SK-N-MC (cell line): ENCODE measurements around the gene POC1A.

Source experiments
- DNase-seq: peaks from one replicate; pipeline ENCODE4 v3.0.0-alpha.2; 2011; ENCODE audit warnings: low read depth, low spot score
- H3K27ac ChIP-seq: fragments of 200-600 bp; sonication (generic); 2 replicates; pipeline ENCODE4 v1.5.1; 2016; ENCODE audit warnings: mixed run types
- H3K36me3 ChIP-seq: fragments of 200-600 bp; sonication (generic); 2 replicates; pipeline ENCODE4 v1.6.1; 2017; ENCODE audit warnings: antibody characterized with exemption, low read length, mixed read lengths; ENCODE audit not compliant: insufficient read depth
- H3K4me3 ChIP-seq: fragments of 200-600 bp; sonication (generic); 2 replicates; pipeline ENCODE4 v1.5.1; 2016
- H3K9ac ChIP-seq: fragments of 200-600 bp; sonication (generic); 2 replicates; pipeline ENCODE4 v1.8.0; 2017; ENCODE audit warnings: mixed run types, mixed read lengths; ENCODE audit not compliant: insufficient read length
- H3K9me3 ChIP-seq: fragments of 200-600 bp; sonication (generic); 2 replicates; pipeline ENCODE4 v1.6.1; 2017; ENCODE audit warnings: low read depth, mild to moderate bottlenecking, antibody characterized with exemption, low read length, moderate library complexity, mixed read lengths
- EZH2 ChIP-seq: fragments of 200-600 bp; sonication (generic); IDR thresholded peaks from one replicate; pipeline ENCODE4 v1.6.1; 2017; ENCODE audit warnings: antibody characterized with exemption
- FOXP2 ChIP-seq: optimal IDR thresholded peaks from 2 replicates; pipeline ENCODE3; 2011; ENCODE audit warnings: mild to moderate bottlenecking, moderate library complexity; ENCODE audit not compliant: insufficient read depth; ENCODE audit errors: extremely low read length, control extremely low read depth
- POLR2AphosphoS5 ChIP-seq: IDR thresholded peaks from 2 replicates; pipeline ENCODE4 v1.6.1; 2012; ENCODE audit warnings: mild to moderate bottlenecking, low read depth, low read length, borderline replicate concordance

The POC1A gene

GRCh38 chr3:52089691-52090090 lies 64.5 kb downstream of the POC1A start:
- H3K9me3 ChIP-seq, result no peaks in the 10 kb centered on the region
- no peak overlapping the region for H3K27ac ChIP-seq
- no peak overlapping the region for H3K4me3 ChIP-seq
- no peak for TF ChIP-seq FOXP2
- no peak for TF ChIP-seq EZH2
- TF ChIP-seq POLR2AphosphoS5, result no peak
- no peaks in the 10 kb centered on the region for H3K36me3 ChIP-seq
- DNase-seq, result no peak
- no peak overlapping the region for H3K9ac ChIP-seq

DNA sequence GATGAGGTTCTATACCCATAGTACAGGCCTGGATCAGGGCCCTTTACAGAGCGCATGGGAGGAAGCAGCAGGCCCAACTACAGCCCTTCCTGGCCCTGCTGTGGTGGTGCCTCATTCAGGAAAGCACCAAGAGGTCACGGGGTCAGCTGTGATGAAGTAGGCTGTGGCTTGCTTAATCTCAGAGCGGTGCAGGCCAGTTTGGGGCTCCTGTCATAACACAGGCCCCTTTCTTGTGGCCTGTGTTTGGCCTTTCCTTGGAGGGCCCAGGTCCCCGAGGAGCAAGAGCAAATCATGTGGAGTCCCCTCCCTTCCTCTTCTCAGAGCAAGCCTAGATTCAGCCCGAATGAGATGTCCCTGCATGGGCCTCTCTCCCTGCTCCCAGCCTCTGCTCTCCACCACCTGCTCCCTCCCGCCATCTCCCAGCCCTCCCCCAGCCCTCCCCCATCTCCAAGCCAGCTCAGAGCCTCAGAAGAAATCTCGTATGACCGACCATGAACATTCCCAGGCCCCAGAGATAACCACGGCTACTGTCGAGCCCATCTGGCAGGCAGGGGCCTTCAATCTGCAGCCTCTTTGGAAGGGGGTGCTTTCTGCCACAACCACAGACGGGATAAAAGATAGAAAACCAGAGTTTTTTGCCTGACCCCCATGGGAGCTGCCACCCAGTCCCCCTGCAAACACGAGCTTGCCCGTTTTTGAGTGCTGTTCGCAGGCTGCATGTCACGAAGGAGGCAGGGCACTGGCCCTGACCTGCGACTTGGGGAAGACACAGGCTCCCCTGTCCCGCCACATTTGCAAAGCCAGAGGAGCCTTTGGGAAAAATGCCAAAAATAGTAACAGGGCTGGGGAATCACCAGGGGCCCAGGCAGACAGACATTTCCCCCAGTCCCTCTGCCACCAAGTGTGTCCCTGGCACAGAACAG lies 65.5 kb downstream of the POC1A start:
- Histone ChIP-seq H3K36me3 (no peaks in the 10 kb centered on the region), H3K4me3 (no peak overlapping the region), H3K27ac (no peak overlapping the region), H3K9ac (no peak overlapping the region), H3K9me3 (no peaks in the 10 kb centered on the region)
- no peak for TF ChIP-seq POLR2AphosphoS5
- TF ChIP-seq FOXP2, result no peak
- no peak for TF ChIP-seq EZH2
- no peak for DNase-seq

DNA sequence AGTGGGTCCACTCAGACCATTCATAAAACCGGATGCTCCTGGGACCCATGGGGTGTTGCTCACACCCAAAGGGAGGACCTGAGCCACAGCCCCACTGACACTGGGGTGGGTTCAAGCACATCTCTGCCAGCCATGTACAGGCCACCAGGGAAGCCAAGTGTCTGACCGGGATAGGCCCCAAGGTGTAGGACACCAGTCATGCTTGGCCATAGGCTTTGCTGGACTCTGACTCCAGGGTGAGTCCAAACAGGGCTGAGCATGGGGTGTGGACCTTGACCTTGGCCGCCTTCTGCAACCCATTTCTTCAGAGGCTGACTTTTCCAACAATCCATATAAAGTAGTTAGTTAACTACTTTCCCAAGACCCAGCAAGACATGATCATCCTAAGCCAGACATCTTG lies 66.5 kb downstream of the POC1A start:
- TF ChIP-seq FOXP2 (no peak), EZH2 (no peak), POLR2AphosphoS5 (no peak)
- no peak overlapping the region for H3K4me3 ChIP-seq
- no peaks in the 10 kb centered on the region for H3K36me3 ChIP-seq
- H3K9ac ChIP-seq, result no peak overlapping the region
- no peak for DNase-seq
- no peak overlapping the region for H3K27ac ChIP-seq
- H3K9me3 ChIP-seq, result no peaks in the 10 kb centered on the region

DNA sequence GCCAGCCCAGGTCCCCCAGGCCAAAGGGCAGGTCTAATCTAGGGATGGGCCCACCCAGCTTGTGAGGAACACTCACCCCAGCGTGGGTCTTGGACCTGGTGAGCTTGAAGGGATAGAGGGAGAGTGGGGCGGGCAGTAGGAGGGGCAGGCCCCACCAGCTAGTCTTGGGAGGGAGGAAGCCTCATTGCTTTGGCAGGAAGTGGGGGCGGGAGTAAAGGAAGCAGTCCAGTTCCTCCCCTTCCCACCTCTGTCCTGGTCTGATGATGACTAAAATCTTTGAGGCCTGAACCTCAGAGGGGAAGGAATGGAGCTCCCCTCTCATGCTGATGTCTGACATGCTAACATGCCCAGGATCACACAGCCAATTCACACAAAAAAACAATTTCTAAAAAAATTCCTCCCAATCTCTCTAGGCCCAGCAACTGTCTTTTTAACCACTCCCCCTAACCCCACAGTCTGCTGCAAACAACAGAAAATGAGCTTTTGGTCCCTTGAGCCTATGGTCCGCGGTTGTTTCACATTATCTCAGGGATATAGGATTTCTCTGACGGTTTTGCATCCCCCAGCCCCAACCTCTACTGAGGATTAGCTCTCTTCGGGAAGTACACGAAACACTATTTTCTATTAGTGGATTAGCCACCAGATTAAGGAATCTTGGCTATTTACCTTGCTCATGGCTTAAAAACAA lies 67.1 kb downstream of the POC1A start:
- TF ChIP-seq POLR2AphosphoS5 (no peak), FOXP2 (no peak), EZH2 (no peak)
- Histone ChIP-seq H3K9me3 (no peaks in the 10 kb centered on the region), H3K9ac (no peak overlapping the region), H3K27ac (no peak overlapping the region), H3K36me3 (no peaks in the 10 kb centered on the region), H3K4me3 (no peak overlapping the region)
- DNase-seq, result no peak

DNA sequence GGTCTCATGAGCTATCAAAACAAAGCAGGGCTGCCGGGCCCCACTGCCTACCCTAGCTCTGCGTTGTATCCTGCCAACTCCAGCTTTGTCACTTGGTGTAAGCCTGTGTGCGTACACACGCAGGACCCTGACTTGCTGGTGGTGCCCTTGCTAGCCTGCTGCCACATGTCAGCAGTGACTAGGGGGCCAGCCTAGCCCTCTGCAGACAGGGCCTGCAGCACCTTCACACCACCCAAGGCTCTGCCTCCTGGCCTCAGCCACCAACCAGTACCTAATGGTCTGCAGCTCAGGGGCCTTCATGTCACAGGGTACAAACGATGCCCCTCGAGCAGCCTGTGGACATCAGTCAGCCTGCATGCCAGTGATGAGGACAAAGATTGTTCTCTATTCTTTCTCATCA lies 67.8 kb downstream of the POC1A start:
- Histone ChIP-seq H3K36me3 (no peaks in the 10 kb centered on the region), H3K9me3 (no peaks in the 10 kb centered on the region), H3K27ac (no peak overlapping the region), H3K9ac (no peak overlapping the region), H3K4me3 (no peak overlapping the region)
- no peak for TF ChIP-seq EZH2
- TF ChIP-seq FOXP2, result no peak
- TF ChIP-seq POLR2AphosphoS5, result no peak
- no peak for DNase-seq

- DNase-seq, result no peak
- H3K9me3 ChIP-seq, result no peaks in the 10 kb centered on the region
- no peaks in the 10 kb centered on the region for H3K36me3 ChIP-seq
- TF ChIP-seq FOXP2, result no peak
- TF ChIP-seq POLR2AphosphoS5, result no peak
- TF ChIP-seq EZH2, result no peak
- H3K27ac ChIP-seq, result no peak overlapping the region
- H3K4me3 ChIP-seq, result no peak overlapping the region
- H3K9ac ChIP-seq, result no peak overlapping the region
These were observed 68.4 kb downstream of the POC1A start for GRCh38 chr3:52085681-52086282.

DNA sequence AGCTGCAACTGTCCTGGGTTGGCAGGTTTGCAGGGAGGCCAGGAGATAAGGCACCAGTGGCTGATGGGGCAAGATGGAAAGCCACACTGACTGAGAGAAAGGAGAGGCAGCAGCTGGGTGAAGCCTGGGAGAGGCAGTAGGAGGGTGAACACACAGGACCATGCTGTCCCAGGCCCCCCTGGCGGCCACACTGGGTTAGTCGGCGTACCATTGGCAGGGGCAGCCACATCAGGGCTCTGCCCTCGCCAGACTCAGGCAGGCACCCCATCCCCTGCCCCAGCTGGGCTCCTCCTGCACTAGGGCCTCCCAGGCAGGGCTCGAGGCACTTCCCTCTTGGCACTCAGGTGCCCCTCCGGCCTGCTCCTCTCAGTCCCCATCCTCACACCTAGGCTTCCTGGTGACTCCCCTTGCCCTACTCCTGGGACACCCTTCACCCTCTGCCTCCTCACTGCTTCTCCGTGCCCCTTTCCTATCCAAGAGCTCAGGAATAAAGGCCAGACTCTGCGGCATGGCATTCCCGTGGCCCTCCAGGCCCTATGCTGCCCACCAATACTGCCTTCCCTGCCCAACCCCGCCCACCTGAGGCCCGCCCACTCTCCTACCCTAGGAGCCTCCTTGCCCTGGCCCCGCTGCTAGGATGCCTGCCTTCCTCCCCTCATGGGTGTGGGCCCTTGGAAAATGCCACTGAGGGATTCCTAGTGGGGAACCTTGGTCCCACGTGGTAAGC lies 69.1 kb downstream of the POC1A start:
- TF ChIP-seq EZH2 (no peak), POLR2AphosphoS5 (no peak), FOXP2 (no peak)
- H3K27ac ChIP-seq, result no peak overlapping the region
- no peak overlapping the region for H3K4me3 ChIP-seq
- no peak overlapping the region for H3K9ac ChIP-seq
- H3K36me3 ChIP-seq, result no peaks in the 10 kb centered on the region
- no peak for DNase-seq
- H3K9me3 ChIP-seq, result no peaks in the 10 kb centered on the region
